Measurements from ENCODE around the gene NPAS2.

- TF ChIP-seq CTCF (conservative IDR thresholded peaks at IDR 0.05 in 1 of 2, IDR thresholded peaks at IDR 0.05 in 1 of 2; ENCODE audit: low read depth in 1 of 2, low read length in 2 of 2) = no peak
- TF ChIP-seq EZH2 (IDR thresholded peaks at IDR 0.05; ENCODE audit: low read length, missing control alignments) = no peak
These were observed 67.2 kb downstream of the NPAS2 start for GRCh38 chr2:100887039-100887578.
